GM23338 (cell line): ENCODE results near the gene VSTM1.

ENCODE experiments used
- CREB1 ChIP-seq: fragments of 250-450 bp; sonication (Bioruptor Pico); IDR thresholded peaks from 2 replicates; pipeline ENCODE4 v1.5.0; 2020; ENCODE audit warnings: low read depth, mild to moderate bottlenecking, moderate library complexity
- CTCF ChIP-seq, 2 experiments: fragments of 200-600 bp in 1 of 2; sonication (generic) in 1 of 2; conservative IDR thresholded peaks; 2 replicates each; pipeline versions ENCODE4 v1.5.1 to v1.6.1; 2016 to 2017; ENCODE audit warnings: antibody characterized with exemption in 2 of 2, low read depth in 2 of 2, mild to moderate bottlenecking in 2 of 2, moderate library complexity in 1 of 2
- ETS1 ChIP-seq: IDR thresholded peaks from 2 replicates; pipeline ENCODE4 v1.6.1; 2016; ENCODE audit warnings: antibody characterized with exemption
- EZH2 ChIP-seq: fragments of 200-600 bp; sonication (generic); IDR thresholded peaks from one replicate; pipeline ENCODE4 v1.8.0; 2017; ENCODE audit warnings: antibody characterized with exemption, mild to moderate bottlenecking, low read depth; ENCODE audit not compliant: unreplicated experiment
- EZH2phosphoT487 ChIP-seq: fragments of 200-600 bp; sonication (generic); IDR thresholded peaks from one replicate; pipeline ENCODE4 v1.8.1; 2018; ENCODE audit warnings: antibody characterized with exemption; ENCODE audit not compliant: unreplicated experiment
- JUNB ChIP-seq: IDR thresholded peaks from one replicate; pipeline ENCODE4 v1.6.1; 2016; ENCODE audit warnings: antibody characterized with exemption; ENCODE audit not compliant: unreplicated experiment
- NANOG ChIP-seq: IDR thresholded peaks from 2 replicates; pipeline ENCODE4 v1.6.1; 2016; ENCODE audit warnings: antibody characterized with exemption, borderline replicate concordance
- POLR2AphosphoS5 ChIP-seq: IDR thresholded peaks from 2 replicates; pipeline ENCODE4 v1.6.1; 2016; ENCODE audit warnings: antibody characterized with exemption, low read depth
- REST ChIP-seq: IDR thresholded peaks from one replicate; pipeline ENCODE4 v1.6.1; 2018; ENCODE audit warnings: antibody characterized with exemption; ENCODE audit not compliant: unreplicated experiment
- STAT1 ChIP-seq: IDR thresholded peaks from one replicate; pipeline ENCODE4 v1.6.1; 2016; ENCODE audit warnings: antibody characterized with exemption; ENCODE audit not compliant: unreplicated experiment
- ZNF114 ChIP-seq: fragments of 250-450 bp; sonication (Bioruptor Pico); IDR thresholded peaks from 2 replicates; pipeline ENCODE4 v1.5.0; 2020; ENCODE audit warnings: mild to moderate bottlenecking, moderate library complexity
- ZNF331 ChIP-seq: fragments of 250-450 bp; sonication (Bioruptor Pico); IDR thresholded peaks from 2 replicates; pipeline ENCODE4 v1.5.0; 2020; ENCODE audit warnings: low read depth, mild to moderate bottlenecking, moderate library complexity

- TF ChIP-seq CTCF (conservative IDR thresholded peaks at IDR 0.05; ENCODE audit: low read depth in 2 of 2) = no peak
- no peak for TF ChIP-seq JUNB
- no peak for TF ChIP-seq EZH2phosphoT487
- TF ChIP-seq CREB1 = no peak
- no peak for TF ChIP-seq EZH2
- TF ChIP-seq POLR2AphosphoS5 = no peak
- TF ChIP-seq NANOG = no peak
- no peak for TF ChIP-seq ZNF114 (CRISPR knock-in tag)
- TF ChIP-seq ETS1 = no peak
- TF ChIP-seq REST = no peak
- no peak for TF ChIP-seq ZNF331 (CRISPR knock-in tag)
- TF ChIP-seq STAT1 = no peak
These were observed 10.1 kb upstream of the VSTM1 start for GRCh38 chr19:54073829-54074228.
